Left ventricle myocardium superior (tissue), 1 donor: ENCODE data around the gene PHKG2. TPM values are rescaled to one million over a fixed set of nuclear protein-coding genes. Genes with fewer than 3 reads are reported as not detected.

ENCODE experiments used
- ATAC-seq: fragments of 200-7000 bp; cut with Tn5 transposase; one replicate; pipeline ENCODE4 v1.9.1; 2020; ENCODE audit warnings: mild to moderate bottlenecking, moderate library complexity
- DNase-seq: peaks from one replicate; pipeline ENCODE4 v3.0.0-alpha.2; 2020
- intact Hi-C: fragments of 100-400 bp; cut with micrococcal nuclease; formaldehyde crosslinking; loops from one replicate; pipeline ENCODE4 v1.11.0; 2022
- total RNA-seq: library from RNA; stranded (reverse); fragmentation: NEBNext Ultra II Directional; extraction: Animal tissue kit (Norgen Biotek cat#: 25700); gene quantifications from one replicate; pipeline ENCODE4 v1.2.1, GENCODE V29; 2021
- donor health status: DM: no; HTN: yes; CAD: no; lungs with severe emphysema.

The PHKG2 gene
- total RNA-seq, 1 donor from 2014 or later, result 16.7 TPM

- DNase-seq (no peak), ATAC-seq (no peak)
- intact Hi-C loops, result no loop called here
These were observed 2.0 kb downstream of the PHKG2 start for GRCh38 chr16:30750201-30750600.

GRCh38 chr16:30750876-30751465 lies 2.7 kb downstream of the PHKG2 start:
- DNase-seq (no peak), ATAC-seq (no peak)
- intact Hi-C loops, result no loop called here

- no peak for DNase-seq
- ATAC-seq, result no peak
- intact Hi-C loops, result no loop called here
These were observed 5.4 kb downstream of the PHKG2 start for GRCh38 chr16:30753596-30753995.

- intact Hi-C loops, result no loop called here
- ATAC-seq (no peak), DNase-seq (no peak)
These were observed 7.9 kb downstream of the PHKG2 start for GRCh38 chr16:30755955-30756780.

GRCh38 chr16:30756781-30757100 lies 8.5 kb downstream of the PHKG2 start:
- intact Hi-C loops, result no loop called here
- no peak for ATAC-seq

GRCh38 chr16:30757316-30757715 lies 9.1 kb downstream of the PHKG2 start:
- intact Hi-C loops, result no loop called here
- no peak for DNase-seq
- ATAC-seq, result no peak

More at GRCh38 chr16:30756781-30757100, 8.5 kb downstream of the PHKG2 start:
- DNase-seq, result no peak

- intact Hi-C loops, result no loop called here
- ATAC-seq (no peak), DNase-seq (peak; percentile 32)
These were observed 10.8 kb downstream of the PHKG2 start for GRCh38 chr16:30758988-30759491.

- intact Hi-C loops, result no loop called here
- DNase-seq, result no peak
These were observed 11.9 kb downstream of the PHKG2 start for GRCh38 chr16:30760001-30760559.

GRCh38 chr16:30760577-30761426 lies 12.6 kb downstream of the PHKG2 start:
- intact Hi-C loops, result no loop called here
- DNase-seq (peak; percentile 31), ATAC-seq (no peak)

More at GRCh38 chr16:30760001-30760559, 11.9 kb downstream of the PHKG2 start:
- no peak for ATAC-seq

- DNase-seq, result no peak
- ATAC-seq, result peak; percentile 20
- intact Hi-C loops, result no loop called here
These were observed 13.3 kb downstream of the PHKG2 start for GRCh38 chr16:30761427-30761927.

GRCh38 chr16:30761928-30762902 lies 14.0 kb downstream of the PHKG2 start, which contains the start of the genes CFAP119 and RNF40:
Gene CFAP119, minus strand, starts transcription at chr16:30762062. Its CDS starts 314 bp downstream, at chr16:30761748.
Gene RNF40, plus strand, starts transcription at chr16:30762322. Its CDS starts 224 bp downstream, at chr16:30762546.
- intact Hi-C loops, result no loop called here
- DNase-seq, result peak; percentile 96
- ATAC-seq, result peak; percentile 96

GRCh38 chr16:30762991-30763725 lies 14.9 kb downstream of the PHKG2 start:
- ATAC-seq (no peak), DNase-seq (no peak)
- intact Hi-C loops, result no loop called here

GRCh38 chr16:30764086-30764485 lies 15.9 kb downstream of the PHKG2 start:
- no peak for ATAC-seq
- no peak for DNase-seq
- intact Hi-C loops, result no loop called here

GRCh38 chr16:30764816-30765465 lies 16.7 kb downstream of the PHKG2 start:
- intact Hi-C loops, result no loop called here
- ATAC-seq, result no peak
- no peak for DNase-seq

- ATAC-seq (no peak), DNase-seq (no peak)
- intact Hi-C loops, result no loop called here
These were observed 18.1 kb downstream of the PHKG2 start for GRCh38 chr16:30766206-30766932.

GRCh38 chr16:30766933-30767284 lies 18.7 kb downstream of the PHKG2 start:
- intact Hi-C loops, result no loop called here
- DNase-seq (no peak), ATAC-seq (peak; percentile 50)
